DMS114 treated with DMSO at 0.1 percent for 48 hours (cell line): ENCODE results near the gene ZMYND12.
A peak's percentile ranks its signal among the peaks of the same experiment; 100 is the strongest.

Source experiments
- DNase-seq: peaks from one replicate; lab custom pipeline; 2025; ENCODE audit not compliant: unreplicated experiment; lab: John Stamatoyannopoulos, UW

ZMYND12 gene

GRCh38 chr1:42392967-42393848 is 62.6 kb downstream of the ZMYND12 start:
- no peak for DNase-seq

GRCh38 chr1:42392255-42392654 is 63.6 kb downstream of the ZMYND12 start:
- no peak for DNase-seq

- DNase-seq = no peak
These were observed 69.8 kb downstream of the ZMYND12 start for GRCh38 chr1:42386051-42386450.

GRCh38 chr1:42385283-42385682 is 70.5 kb downstream of the ZMYND12 start:
- no peak for DNase-seq

GRCh38 chr1:42381280-42381673 is 74.5 kb downstream of the ZMYND12 start:
- DNase-seq = no peak

- DNase-seq = peak; percentile 50
These were observed 75.1 kb downstream of the ZMYND12 start, which contains the start of gene RIMKLA for GRCh38 chr1:42380586-42381279. Gene RIMKLA, plus strand, starts transcription at chr1:42380792. Its CDS starts 143 bp downstream, at chr1:42380935.
